ENCODE measurements around the gene S1PR5. TPM values are rescaled to one million over a fixed set of nuclear protein-coding genes. Genes with fewer than 3 reads are reported as not detected.
A peak's percentile ranks its signal among the peaks of the same experiment; 100 is the strongest.

Gene S1PR5
- total and polyA plus RNA-seq, 9 of the 15 experiments (the other 6 are each of a cell fraction or from before 2014, with no cell fraction given), result 0.03 to 0.54 (median 0.35) TPM; not detected in 4

DNA sequence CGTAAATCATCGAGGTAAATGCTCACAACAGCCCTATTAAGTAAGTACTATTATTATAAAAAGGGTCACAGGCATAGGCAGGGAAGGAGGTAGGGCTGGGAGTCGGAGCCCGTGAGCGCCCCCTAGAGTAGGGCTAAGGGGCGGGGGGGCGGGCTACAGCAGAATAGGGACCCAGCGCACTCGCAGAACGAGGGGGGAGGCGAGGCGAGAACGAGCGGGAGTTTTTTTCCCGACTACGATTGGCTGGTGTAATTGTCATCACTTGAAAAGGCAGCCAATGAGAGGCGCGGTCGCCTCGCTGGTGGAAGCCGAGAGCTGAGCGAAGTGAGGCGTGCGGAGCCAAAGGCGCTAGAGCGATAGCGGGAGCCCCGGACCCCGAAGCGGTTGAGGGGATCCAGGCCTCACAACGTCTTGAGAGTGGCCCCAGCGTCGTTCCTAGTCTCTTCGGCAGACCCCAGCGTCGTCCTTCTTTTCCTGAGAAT is 38.3 kb downstream of the S1PR5 start (continued):
- TF ChIP-seq, protein P1, sequence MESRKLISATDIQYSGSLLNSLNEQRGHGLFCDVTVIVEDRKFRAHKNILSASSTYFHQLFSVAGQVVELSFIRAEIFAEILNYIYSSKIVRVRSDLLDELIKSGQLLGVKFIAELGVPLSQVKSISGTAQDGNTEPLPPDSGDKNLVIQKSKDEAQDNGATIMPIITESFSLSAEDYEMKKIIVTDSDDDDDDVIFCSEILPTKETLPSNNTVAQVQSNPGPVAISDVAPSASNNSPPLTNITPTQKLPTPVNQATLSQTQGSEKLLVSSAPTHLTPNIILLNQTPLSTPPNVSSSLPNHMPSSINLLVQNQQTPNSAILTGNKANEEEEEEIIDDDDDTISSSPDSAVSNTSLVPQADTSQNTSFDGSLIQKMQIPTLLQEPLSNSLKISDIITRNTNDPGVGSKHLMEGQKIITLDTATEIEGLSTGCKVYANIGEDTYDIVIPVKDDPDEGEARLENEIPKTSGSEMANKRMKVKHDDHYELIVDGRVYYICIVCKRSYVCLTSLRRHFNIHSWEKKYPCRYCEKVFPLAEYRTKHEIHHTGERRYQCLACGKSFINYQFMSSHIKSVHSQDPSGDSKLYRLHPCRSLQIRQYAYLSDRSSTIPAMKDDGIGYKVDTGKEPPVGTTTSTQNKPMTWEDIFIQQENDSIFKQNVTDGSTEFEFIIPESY (CRISPR knock-in tag; IDR thresholded peaks at IDR 0.05), result peak; percentile 93
- TF ChIP-seq TAF7 (tag; IDR thresholded peaks at IDR 0.05) (no peak), PHF8 (IDR thresholded peaks at IDR 0.05; ENCODE audit: borderline replicate concordance, low read length) (peak; percentile 29; the same call in 1 of the 2 replicates), GTF2F1 (IDR thresholded peaks at IDR 0.05; ENCODE audit: low read depth, low read length) (no peak), ZNF12 (CRISPR knock-in tag; IDR thresholded peaks at IDR 0.05) (no peak), ZFP30 (CRISPR knock-in tag; IDR thresholded peaks at IDR 0.05; ENCODE audit: borderline replicate concordance) (no peak), NCOR1 (IDR thresholded peaks at IDR 0.05) (no peak), SUPT5H (IDR thresholded peaks at IDR 0.05) (no peak), SRSF1 (IDR thresholded peaks at IDR 0.05; ENCODE audit: low read depth, low read length) (no peak), MECOM (CRISPR knock-in tag; IDR thresholded peaks at IDR 0.05) (no peak), ZBTB8A (IDR thresholded peaks at IDR 0.05; ENCODE audit: partially characterized antibody) (no peak), POLR2AphosphoS2 (IDR thresholded peaks at IDR 0.05; ENCODE audit: low read length) (no peak), GATAD2A (IDR thresholded peaks at IDR 0.05) (no peak), SRF (CRISPR knock-in tag; IDR thresholded peaks at IDR 0.05) (no peak), ZKSCAN3 (CRISPR knock-in tag; IDR thresholded peaks at IDR 0.05) (no peak), DMBX1 (CRISPR knock-in tag; IDR thresholded peaks at IDR 0.05; ENCODE audit: borderline replicate concordance) (no peak), ZSCAN32 (CRISPR knock-in tag; IDR thresholded peaks at IDR 0.05) (no peak)
- TF ChIP-seq, protein P2, sequence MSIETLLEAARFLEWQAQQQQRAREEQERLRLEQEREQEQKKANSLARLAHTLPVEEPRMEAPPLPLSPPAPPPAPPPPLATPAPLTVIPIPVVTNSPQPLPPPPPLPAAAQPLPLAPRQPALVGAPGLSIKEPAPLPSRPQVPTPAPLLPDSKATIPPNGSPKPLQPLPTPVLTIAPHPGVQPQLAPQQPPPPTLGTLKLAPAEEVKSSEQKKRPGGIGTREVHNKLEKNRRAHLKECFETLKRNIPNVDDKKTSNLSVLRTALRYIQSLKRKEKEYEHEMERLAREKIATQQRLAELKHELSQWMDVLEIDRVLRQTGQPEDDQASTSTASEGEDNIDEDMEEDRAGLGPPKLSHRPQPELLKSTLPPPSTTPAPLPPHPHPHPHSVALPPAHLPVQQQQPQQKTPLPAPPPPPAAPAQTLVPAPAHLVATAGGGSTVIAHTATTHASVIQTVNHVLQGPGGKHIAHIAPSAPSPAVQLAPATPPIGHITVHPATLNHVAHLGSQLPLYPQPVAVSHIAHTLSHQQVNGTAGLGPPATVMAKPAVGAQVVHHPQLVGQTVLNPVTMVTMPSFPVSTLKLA (conservative IDR thresholded peaks at IDR 0.05), result no peak
- TF ChIP-seq, protein P3, sequence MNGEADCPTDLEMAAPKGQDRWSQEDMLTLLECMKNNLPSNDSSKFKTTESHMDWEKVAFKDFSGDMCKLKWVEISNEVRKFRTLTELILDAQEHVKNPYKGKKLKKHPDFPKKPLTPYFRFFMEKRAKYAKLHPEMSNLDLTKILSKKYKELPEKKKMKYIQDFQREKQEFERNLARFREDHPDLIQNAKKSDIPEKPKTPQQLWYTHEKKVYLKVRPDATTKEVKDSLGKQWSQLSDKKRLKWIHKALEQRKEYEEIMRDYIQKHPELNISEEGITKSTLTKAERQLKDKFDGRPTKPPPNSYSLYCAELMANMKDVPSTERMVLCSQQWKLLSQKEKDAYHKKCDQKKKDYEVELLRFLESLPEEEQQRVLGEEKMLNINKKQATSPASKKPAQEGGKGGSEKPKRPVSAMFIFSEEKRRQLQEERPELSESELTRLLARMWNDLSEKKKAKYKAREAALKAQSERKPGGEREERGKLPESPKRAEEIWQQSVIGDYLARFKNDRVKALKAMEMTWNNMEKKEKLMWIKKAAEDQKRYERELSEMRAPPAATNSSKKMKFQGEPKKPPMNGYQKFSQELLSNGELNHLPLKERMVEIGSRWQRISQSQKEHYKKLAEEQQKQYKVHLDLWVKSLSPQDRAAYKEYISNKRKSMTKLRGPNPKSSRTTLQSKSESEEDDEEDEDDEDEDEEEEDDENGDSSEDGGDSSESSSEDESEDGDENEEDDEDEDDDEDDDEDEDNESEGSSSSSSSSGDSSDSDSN (IDR thresholded peaks at IDR 0.05; ENCODE audit: borderline replicate concordance in 1 of 2, low read depth in 2 of 2, low read length in 2 of 2), result no peak
- TF ChIP-seq, protein P4, sequence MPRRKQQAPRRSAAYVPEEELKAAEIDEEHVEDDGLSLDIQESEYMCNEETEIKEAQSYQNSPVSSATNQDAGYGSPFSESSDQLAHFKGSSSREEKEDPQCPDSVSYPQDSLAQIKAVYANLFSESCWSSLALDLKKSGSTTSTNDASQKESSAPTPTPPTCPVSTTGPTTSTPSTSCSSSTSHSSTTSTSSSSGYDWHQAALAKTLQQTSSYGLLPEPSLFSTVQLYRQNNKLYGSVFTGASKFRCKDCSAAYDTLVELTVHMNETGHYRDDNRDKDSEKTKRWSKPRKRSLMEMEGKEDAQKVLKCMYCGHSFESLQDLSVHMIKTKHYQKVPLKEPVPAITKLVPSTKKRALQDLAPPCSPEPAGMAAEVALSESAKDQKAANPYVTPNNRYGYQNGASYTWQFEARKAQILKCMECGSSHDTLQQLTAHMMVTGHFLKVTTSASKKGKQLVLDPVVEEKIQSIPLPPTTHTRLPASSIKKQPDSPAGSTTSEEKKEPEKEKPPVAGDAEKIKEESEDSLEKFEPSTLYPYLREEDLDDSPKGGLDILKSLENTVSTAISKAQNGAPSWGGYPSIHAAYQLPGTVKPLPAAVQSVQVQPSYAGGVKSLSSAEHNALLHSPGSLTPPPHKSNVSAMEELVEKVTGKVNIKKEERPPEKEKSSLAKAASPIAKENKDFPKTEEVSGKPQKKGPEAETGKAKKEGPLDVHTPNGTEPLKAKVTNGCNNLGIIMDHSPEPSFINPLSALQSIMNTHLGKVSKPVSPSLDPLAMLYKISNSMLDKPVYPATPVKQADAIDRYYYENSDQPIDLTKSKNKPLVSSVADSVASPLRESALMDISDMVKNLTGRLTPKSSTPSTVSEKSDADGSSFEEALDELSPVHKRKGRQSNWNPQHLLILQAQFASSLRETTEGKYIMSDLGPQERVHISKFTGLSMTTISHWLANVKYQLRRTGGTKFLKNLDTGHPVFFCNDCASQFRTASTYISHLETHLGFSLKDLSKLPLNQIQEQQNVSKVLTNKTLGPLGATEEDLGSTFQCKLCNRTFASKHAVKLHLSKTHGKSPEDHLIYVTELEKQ (CRISPR knock-in tag; IDR thresholded peaks at IDR 0.05), result no peak

Measured in K562 (cell line).